HG03280 (cell line): ENCODE measurements around the gene UBE2F.
A peak's percentile ranks its signal among the peaks of the same experiment; 100 is the strongest.
"Not testable (repeated sequence)": the region's sequence is repeated elsewhere in the genome, so short reads cannot be mapped to it uniquely, and the experiment has no call there.

Experiments used
- ATAC-seq: cut with Tn5 transposase; IDR thresholded peaks from one replicate; pipeline ENCODE4 v1.9.1; 2021; ENCODE audit warnings: mild to moderate bottlenecking, moderate library complexity; ENCODE audit not compliant: unreplicated experiment

The UBE2F gene

GRCh38 chr2:237977380-237977779 is 10.6 kb downstream of the UBE2F start:
- ATAC-seq: no peak

DNA sequence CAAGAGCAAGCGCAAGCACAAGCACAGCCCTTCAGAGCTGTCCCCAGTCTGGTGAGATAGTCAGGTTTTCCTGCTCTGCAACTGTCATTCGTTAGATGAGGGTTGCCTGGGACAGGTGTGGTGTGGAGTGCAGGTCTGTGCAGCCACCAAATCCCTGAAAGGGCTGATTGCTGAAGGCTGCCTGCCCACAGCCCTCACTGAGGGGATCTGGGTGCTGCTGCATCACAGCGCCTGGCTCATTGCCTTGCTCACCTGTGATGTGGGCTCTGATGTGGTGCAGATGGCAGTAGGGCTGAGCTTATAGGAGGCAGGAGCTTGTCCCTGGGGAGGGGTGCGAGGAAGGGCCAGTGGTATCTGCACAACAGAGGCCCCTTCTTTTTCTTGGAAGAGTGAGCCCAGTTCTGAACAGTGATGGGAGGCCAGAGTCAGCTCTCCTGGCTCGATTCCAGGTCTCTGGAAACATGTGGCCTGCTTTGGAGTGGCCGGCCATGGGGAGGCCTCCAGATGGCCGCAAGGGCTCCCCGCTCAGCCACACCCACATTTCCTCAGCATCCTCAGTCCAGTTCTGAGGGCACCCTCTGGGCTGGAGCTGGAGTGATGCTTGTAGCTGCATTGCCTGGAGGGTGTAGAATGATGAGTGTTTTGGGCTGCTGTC is 11.4 kb downstream of the UBE2F start:
- no peak for ATAC-seq

GRCh38 chr2:237979331-237979730 is 12.5 kb downstream of the UBE2F start:
- no peak for ATAC-seq

GRCh38 chr2:237980087-237980486 is 13.3 kb downstream of the UBE2F start:
- ATAC-seq: no peak

DNA sequence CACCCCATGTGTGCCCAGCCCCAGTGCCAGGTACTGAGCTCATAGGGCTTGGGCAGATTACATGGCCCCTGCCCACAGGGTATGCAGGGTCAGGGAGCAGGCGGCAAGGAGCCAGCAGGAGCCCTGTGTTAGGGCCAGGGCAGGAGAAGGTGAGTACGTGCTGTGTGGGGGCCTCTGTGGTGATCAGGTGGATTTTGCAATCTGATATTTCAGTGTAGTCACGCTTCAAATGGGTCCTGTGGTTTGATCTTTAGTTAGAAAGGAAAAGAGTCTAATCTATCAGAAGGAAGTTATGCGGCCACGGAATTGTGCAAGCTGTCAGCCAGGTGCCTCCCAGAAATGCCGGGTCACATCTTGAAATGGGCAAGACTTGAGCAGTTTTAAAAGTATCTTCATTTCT is 13.9 kb downstream of the UBE2F start:
- ATAC-seq: no peak

GRCh38 chr2:237981621-237982020 is 14.8 kb downstream of the UBE2F start:
- ATAC-seq: not testable (repeated sequence)

GRCh38 chr2:237982039-237982725 is 15.4 kb downstream of the UBE2F start:
- no peak for ATAC-seq

GRCh38 chr2:237983922-237984321 is 17.1 kb downstream of the UBE2F start:
- ATAC-seq: no peak

GRCh38 chr2:237987268-237987667 is 20.5 kb downstream of the UBE2F start:
- ATAC-seq: no peak

- ATAC-seq: no peak
Observed at GRCh38 chr2:237993701-237994100, 26.9 kb downstream of the UBE2F start.

DNA sequence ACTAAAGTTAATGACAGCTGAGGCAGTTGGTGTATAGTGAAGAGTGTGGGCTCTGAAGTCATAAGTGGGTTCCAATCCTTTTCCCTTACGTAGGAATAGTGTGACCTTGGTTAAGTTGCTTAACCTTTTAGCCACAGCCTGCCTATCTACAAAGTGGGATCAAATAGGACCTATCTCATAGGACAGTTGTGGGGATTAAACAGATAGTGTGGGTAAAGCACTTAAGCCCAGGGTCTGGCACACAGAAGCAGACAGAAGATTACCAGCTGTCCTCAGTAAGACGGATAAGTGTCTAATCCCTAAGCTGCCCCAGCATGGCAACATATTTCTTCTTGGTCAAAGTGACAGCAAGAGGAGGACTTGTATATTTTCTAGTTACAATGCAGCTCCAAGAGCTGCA is 28.2 kb downstream of the UBE2F start:
- ATAC-seq: no peak

DNA sequence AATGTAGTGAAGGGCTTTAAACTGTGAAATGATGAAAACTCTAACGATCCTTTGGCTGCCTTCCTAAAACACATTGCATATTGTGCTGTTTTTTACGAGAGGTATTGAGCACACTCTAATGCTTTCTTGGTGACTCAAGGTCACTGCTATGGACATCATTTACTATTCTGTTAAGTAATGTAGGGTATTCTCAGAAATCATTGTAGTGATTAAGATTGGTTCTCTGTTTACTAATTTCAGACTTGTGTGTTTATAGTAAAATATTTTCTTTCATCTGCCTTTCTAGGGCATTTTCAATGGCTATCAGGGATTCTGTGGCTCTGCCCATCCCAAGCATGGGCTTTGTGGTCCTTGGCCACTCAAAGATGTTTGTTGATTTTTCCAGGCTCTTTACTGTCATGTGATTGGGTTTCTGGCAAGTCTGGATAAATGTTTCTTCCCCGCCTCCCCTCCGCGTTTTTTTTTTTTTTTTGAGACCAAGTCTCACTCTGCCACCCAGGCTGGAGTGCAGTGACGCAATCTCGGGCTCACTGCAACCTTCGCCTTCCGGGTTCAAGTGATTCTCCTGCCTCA is 29.3 kb downstream of the UBE2F start:
- ATAC-seq: no peak

- ATAC-seq: no peak
Observed at GRCh38 chr2:237997521-237997920, 30.7 kb downstream of the UBE2F start.

- peak; percentile 84 for ATAC-seq
Observed at GRCh38 chr2:237998530-237998929, 31.7 kb downstream of the UBE2F start.

GRCh38 chr2:238003234-238004031 is 36.6 kb downstream of the UBE2F start:
- ATAC-seq: no peak

GRCh38 chr2:238004077-238004830 is 37.4 kb downstream of the UBE2F start:
- no peak for ATAC-seq

GRCh38 chr2:238005528-238005927 is 38.7 kb downstream of the UBE2F start:
- ATAC-seq: no peak

- no peak for ATAC-seq
Observed at GRCh38 chr2:238006510-238006909, 39.7 kb downstream of the UBE2F start.

DNA sequence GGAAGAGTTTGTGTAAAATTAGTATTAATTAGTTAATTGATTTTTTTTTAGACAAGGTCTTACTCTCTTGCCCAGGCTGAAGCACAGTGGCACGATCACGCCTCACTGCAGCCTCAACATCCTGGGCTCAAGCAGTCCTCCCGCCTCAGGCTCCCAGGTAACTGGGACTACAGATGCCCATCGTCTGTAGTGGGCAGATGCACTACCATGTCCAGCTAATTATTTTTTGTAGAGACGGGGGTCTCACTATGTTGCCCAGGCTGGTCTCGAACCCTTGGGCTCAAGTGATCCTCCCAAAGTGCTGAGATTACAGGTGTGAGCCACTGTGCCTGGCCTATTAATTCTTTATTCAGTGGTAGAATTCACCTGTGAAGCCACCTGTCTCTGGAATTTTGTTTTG is 41.1 kb downstream of the UBE2F start:
- no peak for ATAC-seq

GRCh38 chr2:238009563-238009962 is 42.7 kb downstream of the UBE2F start:
- ATAC-seq: no peak

DNA sequence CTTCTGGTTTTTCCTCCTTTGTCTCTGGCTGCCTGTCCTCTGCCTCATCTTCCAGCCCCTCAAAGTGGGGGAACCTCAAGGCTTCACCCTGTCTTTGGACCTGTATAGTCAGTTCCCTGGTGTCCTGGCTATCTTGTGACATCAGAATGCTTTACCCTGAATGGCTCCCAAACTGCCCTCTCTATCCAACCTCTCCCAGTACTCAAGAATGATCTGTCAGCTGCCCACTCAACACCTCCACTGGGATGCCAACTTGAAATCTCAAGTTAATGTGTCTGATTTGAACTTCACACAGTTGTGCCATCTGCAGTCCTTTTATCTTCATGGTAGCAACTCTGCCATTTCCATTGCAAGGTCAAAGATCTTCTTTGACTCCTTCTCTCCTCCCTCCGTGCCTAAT is 43.8 kb downstream of the UBE2F start:
- ATAC-seq: no peak
